Skeletal muscle tissue (tissue), 4 donors: Measurements from ENCODE around the gene FPGT. TPM values are rescaled to one million over a fixed set of nuclear protein-coding genes. Genes with fewer than 3 reads are reported as not detected.
"Not testable (repeated sequence)": the region's sequence is repeated elsewhere in the genome, so short reads cannot be mapped to it uniquely, and the experiment has no call there.

Experiments
- H3K27ac ChIP-seq: one replicate; pipeline ENCODE4 v1.7.0; 2013; ENCODE audit warnings: mild to moderate bottlenecking, low read depth, low read length, inconsistent platforms
- H3K27me3 ChIP-seq, 3 donors: one replicate each; pipeline ENCODE4 v1.7.0; 2013; ENCODE audit warnings: low read length in 3 of 3; ENCODE audit not compliant: control insufficient read depth in 3 of 3, insufficient read depth in 3 of 3
- H3K36me3 ChIP-seq, 3 donors: one replicate each; pipeline ENCODE4 v1.7.0; 2013; ENCODE audit warnings: low read length in 3 of 3; ENCODE audit not compliant: control insufficient read depth in 3 of 3, insufficient read depth in 3 of 3
- H3K4me1 ChIP-seq, 3 donors: one replicate each; pipeline ENCODE4 v1.7.0; 2013; ENCODE audit warnings: low read length in 3 of 3, mild to moderate bottlenecking in 3 of 3; ENCODE audit not compliant: control insufficient read depth in 3 of 3, insufficient read depth in 3 of 3
- H3K4me3 ChIP-seq, 3 donors: one replicate each; pipeline ENCODE4 v1.7.0; 2013; ENCODE audit warnings: low read length in 3 of 3
- H3K9ac ChIP-seq, 3 donors: one replicate each; pipeline ENCODE4 v1.7.0; 2013; ENCODE audit warnings: low read length in 3 of 3, mild to moderate bottlenecking in 3 of 3, moderate library complexity in 2 of 3, low read depth in 1 of 3
- H3K9me3 ChIP-seq, 3 donors: one replicate each; pipeline ENCODE4 v1.7.0; 2013; ENCODE audit warnings: low read length in 3 of 3; ENCODE audit not compliant: control insufficient read depth in 3 of 3
- total RNA-seq: library from RNA; depleted of rRNA; stranded (reverse); fragments of >200 nt; gene quantifications from one replicate; pipeline ENCODE4 v1.2.3, GENCODE V29; 2014
- donor health status: Osteomylitis.

Gene FPGT
- total RNA-seq, 1 donor from 2014 or later, result 15.1 TPM

DNA sequence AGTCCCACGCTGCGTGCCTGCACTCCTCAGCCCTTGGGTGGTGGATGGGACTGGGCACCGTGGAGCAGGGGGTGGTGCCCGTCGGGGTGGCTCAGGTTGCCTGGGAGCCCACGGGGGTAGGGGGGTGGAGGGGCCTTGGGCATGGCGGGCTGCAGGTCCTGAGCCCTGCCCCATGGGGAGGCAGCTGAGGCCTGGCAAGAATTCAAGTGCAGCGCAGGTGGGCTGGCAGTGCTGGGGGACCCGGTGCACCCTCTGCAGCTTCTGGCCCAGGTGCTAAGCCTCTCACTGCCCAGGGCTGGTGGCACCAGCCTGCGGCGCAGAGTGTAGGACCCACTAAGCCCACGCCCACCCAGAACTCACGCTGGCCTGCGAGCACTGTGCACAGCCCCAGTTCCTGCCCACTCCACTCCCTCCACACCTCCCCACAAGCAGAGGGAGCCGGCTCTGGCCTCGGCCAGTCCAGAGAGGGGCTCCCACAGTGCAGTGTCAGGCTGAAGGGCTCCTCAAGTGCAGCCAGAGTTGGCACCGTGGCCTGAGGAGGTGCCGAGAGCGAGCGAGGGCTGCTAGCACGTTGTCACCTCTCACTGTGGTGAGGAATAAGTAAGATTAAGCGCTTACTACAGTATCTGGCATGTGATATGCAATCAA, 50.0 kb downstream of the FPGT start:
- no peaks in the 10 kb centered on the region for H3K36me3 ChIP-seq
- no peaks in the 10 kb centered on the region for H3K9me3 ChIP-seq
- H3K9ac ChIP-seq, result no peak overlapping the region
- no peak overlapping the region for H3K27ac ChIP-seq
- no peak overlapping the region for H3K4me3 ChIP-seq
- H3K27me3 ChIP-seq, result no peaks in the 10 kb centered on the region
- no peaks in the 10 kb centered on the region for H3K4me1 ChIP-seq

DNA sequence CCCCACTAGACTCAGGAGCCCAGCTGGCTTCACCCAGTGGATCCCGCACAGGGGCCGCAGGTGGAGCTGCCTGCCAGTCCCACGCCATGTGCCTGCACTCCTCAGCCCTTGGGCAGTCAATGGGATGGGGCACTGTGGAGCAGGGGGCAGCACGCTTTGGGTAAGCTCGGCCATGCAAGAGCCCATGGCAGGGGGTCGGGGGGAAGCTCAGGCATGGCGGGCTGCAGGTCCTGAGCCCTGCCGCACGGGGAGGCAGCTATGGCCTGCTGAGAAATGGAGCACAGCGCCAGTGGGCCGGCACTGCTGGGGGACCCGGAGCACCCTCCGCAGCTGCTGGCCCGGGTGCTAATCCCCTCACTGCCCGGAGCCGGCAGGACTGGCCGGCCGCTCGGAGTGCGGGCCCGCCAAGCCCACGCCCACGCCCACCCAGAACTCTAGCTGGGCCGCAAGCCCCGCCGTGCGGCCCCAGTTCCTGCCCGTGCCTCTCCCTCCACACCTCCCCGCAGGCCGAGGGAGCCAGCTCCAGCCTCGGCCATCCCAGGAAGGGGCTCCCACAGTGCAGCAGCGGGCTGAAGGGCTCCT, 55.3 kb downstream of the FPGT start:
- not testable (repeated sequence) for H3K27ac ChIP-seq, H3K36me3 ChIP-seq, H3K9ac ChIP-seq, H3K27me3 ChIP-seq, H3K4me3 ChIP-seq, H3K9me3 ChIP-seq, H3K4me1 ChIP-seq

Other genes starting within 250 kb of the FPGT start
- gene LRRIQ3, start 66 bp upstream of the FPGT start, total RNA-seq, result 1.0 TPM
- 2.1 TPM for gene TNNI3K, start 37.1 kb downstream of the FPGT start, total RNA-seq